ENCODE results near the gene XRCC6.
"Not testable (repeated sequence)": the region's sequence is repeated elsewhere in the genome, so short reads cannot be mapped to it uniquely, and the experiment has no call there.

Gene XRCC6

DNA sequence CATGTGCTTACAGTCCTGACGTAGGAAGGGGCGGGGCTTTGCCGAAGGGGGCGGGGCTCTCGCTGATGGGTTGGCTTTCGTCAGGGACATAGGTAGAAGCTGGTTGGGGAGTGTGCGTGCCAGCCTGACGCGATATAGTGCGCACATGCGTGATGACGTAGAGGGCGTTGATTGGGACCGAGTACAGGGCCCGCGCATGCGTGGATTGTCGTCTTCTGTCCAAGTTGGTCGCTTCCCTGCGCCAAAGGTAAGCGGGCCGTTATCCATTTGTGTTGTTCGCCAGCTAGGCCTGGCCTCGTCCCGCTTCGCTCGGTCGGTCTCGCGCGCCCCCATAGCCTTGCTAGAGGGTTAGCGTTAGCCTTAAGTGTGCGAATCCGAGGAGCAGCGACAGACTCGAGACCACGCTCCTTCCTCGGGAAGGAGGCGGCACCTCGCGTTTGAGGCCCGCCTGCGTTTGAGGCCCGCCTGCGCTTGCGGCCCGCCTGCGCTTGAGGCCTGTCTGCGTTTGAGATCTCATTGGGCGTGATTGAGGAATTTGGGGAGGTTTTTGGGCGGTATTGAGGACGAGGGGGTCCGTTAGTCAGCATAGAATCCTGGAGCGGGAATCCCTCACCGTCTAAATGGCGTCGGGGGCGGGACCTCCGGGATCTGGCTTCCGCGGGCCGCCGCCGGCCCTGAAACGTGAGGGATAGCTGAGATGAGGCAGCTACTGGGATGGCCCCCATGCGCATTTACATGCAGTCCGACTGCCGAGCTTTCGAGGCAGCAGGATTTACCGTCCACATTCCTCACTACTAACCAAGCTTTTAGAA is at the start of gene XRCC6:
TSS of gene XRCC6 (plus strand) at position 197 of the 812 bp plus-strand sequence. CDS start 710 bp downstream, outside the sequence.
- peak; percentile 99 for DNase-seq (ENCODE audit: low spot score)

GRCh38 chr22:41571786-41572185 is 49.3 kb upstream of the XRCC6 start:
- no peak for DNase-seq (ENCODE audit: low spot score)

GRCh38 chr22:41572305-41572704 is 48.8 kb upstream of the XRCC6 start:
- DNase-seq (ENCODE audit: low spot score), result not testable (repeated sequence)

- no peak for DNase-seq (ENCODE audit: low spot score)
Observed at GRCh38 chr22:41573677-41574076, 47.4 kb upstream of the XRCC6 start.

DNA sequence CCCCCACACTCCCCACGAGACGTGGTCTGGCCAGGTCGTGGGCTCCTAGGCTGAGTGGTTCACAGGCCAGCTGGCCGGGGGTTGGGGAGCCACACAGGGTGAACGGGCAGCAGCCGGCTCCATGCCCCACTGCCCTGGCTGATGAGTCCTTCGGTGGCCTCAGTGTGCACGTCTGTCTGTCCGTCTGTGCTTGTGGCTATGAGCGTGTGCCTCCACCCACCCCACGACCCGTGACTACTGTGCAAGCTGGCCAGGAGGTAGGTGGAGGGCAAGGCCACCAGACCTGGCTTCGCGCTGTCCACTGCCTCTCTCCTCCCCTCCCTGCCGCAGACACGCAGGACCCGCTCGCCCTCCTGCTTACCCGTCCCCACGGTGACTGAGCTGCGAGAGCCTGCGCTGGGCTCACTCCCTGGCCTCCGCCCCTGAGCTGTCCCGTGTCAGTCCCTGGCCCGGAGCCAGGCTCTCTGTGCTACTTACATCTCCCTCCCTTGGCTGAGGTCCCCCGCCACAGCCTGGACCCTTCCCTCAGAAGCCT is 46.2 kb upstream of the XRCC6 start:
- no peak for DNase-seq (ENCODE audit: low spot score)

GRCh38 chr22:41575533-41575932 is 45.6 kb upstream of the XRCC6 start:
- DNase-seq (ENCODE audit: low spot score), result no peak

- peak; percentile 87 for DNase-seq (ENCODE audit: low spot score)
Observed at GRCh38 chr22:41576877-41577276, 44.2 kb upstream of the XRCC6 start.

DNA sequence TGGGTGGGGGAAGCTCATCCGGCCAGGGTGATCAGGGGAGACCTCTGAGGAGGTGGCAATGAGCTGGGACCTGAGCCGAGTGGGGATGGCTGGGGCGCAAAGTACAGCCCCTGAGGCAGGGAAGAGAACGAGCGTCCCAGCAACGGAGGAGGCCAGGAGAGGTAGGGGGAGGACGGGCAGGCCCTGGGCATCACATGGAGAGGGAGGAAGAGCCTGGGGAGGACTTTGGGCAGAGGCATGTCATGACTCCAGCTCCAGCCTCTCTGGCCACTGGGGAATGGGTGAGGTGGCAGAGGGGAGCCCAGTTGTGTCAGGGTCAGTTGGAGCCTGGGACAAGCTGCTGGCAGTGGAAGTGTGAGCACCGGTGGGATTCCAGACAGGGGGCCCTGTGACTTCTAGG is 43.0 kb upstream of the XRCC6 start:
- DNase-seq (ENCODE audit: low spot score), result no peak

DNA sequence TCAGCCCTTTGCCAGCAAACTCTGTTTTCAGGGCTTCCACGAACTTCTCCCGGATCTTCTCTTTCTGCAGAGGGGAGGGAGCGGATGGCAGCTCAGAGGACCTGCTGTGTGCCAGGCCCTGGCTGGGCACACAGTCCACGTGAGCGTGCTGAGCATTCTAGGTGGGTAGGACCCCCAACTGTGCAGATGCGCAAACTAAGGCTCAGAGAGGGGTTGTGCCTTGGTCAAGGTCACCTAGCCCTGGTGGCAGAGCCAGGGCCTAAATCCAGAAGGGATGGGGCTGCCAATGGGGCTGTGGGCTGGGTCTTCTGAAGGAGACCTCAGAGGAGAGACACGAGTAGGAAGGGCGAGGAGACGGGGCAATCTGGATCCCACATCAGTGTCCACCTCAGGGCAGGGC is 42.3 kb upstream of the XRCC6 start:
- no peak for DNase-seq (ENCODE audit: low spot score)

DNA sequence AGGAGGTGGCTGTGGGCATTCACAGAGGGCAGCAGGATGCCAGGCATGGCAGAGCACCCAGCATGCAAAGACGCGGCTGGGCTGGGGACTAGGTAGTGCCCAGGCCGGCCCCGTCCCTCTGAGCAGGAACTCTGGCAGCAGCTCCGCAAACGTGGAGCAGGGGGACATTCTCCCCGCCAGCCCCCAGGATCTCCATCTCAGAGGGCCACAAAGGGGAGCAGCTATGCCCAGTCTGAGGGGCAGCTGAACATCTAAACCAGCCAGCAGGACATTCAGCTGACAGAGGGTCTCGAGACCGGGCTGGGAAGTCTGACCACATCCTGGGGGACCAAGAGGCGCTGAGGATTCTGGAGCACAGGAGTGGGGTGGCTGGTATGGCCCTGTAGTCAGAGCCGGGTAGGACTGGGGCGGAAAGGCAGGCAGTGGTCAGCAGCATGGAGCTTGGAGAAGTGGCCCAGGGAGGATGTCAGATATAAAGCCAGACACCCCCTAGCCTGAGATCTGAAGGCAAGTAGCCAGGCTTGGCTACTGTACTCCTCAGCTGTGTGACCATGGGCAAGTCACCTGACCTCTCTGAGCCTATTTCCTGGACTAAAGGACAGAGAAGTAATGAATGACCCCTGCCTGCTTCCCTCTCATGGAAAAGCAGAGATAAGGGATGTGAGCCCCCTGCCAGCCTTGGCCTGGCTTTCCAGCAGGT is 41.6 kb upstream of the XRCC6 start:
- DNase-seq (ENCODE audit: low spot score), result no peak

- DNase-seq (ENCODE audit: low spot score), result no peak
Observed at GRCh38 chr22:41579997-41580355, 41.1 kb upstream of the XRCC6 start.

DNA sequence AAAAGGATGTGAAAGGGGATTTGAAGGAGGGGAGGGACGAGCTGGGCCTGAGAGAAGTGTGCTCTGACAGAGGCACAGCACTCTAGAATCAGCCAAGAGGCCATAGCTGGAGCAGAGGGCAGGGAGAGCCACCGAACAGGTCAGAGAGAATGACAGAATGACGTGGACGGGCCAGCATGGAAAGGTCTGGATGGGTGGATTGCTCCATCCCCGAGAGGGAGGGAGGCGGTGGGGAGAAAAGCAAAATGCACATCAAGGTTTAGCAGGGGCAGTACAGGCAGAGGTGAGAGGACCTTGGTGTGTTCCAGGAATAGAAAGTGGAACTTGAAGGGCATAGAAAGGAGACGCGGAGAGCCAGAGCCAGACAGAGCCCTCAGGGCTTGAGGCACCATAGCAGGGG is 38.4 kb upstream of the XRCC6 start:
- no peak for DNase-seq (ENCODE audit: low spot score)

GRCh38 chr22:41584881-41585280 is 36.2 kb upstream of the XRCC6 start:
- no peak for DNase-seq (ENCODE audit: low spot score)

DNA sequence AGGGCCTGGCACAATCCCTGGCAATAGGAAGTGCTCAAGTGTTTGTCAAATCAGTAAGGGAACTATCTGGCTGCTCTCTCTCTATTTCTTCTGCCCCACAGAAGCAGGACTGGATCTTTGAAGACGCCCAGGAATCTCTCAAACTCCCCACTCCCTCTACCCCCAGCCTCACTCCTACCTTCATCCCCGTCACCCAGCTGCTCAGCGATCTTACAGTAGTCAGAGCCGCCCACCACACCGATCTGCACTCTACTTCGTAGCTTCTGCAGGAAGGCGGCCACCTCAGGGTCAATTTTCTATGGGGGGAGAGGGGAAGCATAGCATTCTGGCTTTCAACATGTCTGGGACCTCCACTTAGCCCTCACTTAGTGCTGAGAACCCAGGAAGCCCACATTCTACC is 35.2 kb upstream of the XRCC6 start:
- no peak for DNase-seq (ENCODE audit: low spot score)

DNA sequence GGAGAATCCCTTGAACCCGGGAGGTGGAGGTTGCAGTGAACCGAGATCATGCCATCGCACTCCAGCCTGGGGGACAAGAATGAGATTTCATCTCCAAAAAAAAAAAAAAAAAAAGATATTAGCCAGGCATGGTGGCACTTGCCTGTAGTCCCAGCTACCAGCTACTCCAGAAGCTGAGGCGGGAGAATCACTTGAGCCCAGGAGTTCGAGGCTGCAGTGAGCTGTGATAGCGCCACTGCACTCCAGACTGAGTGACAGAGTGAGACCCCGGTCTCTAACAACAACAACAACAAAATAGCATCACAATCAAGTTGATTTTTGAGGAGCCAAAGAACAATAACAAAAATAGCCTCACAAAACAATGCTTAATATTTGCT is 33.8 kb upstream of the XRCC6 start:
- DNase-seq (ENCODE audit: low spot score), result no peak

DNA sequence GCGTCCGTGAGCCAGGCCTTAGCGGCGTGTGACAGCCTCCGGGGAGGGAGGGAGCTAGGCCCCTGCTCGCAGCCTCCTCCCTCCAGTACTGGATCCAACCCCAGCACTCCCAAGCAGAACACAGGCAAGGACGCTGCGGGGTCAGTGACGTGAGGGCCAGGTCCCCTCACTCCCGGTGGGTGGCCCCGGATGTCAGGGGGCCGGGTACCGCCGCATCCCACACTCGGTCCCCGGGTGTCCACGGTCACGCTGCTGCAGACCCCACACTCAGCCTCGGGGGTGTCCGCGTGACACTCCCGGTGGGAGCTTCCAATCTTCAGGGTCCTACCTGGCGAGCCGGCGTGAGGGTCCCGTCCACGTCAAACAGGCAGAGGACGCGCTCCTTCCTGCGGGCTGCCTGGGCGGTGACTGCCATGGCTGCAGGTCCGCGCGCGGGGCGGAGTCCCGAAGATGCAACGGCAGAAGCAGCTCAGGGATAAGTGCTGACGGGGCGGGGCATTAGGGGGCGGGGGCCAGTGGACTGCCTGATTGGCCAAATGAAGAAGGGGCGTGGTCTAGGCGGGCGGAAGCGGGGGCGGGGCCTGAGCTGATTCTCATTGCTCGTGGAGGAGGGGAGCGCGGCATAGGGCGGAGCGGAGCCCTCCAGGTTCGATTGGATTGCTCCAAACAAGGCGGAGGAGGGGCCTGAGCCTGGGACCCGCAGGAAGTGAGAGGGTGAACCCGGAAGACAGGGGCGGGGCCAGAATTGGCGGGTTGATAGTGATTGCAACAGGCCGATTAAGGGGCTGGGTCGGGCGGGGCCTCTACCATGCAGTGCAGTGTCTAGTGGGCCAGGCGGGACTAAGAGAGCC is 31.5 kb upstream of the XRCC6 start, which contains the start of gene PMM1:
TSS of gene PMM1 (minus strand) at position 450 of the 851 bp plus-strand sequence. CDS start at position 415, 35 bp downstream.
- DNase-seq (ENCODE audit: low spot score), result peak; percentile 100

DNA sequence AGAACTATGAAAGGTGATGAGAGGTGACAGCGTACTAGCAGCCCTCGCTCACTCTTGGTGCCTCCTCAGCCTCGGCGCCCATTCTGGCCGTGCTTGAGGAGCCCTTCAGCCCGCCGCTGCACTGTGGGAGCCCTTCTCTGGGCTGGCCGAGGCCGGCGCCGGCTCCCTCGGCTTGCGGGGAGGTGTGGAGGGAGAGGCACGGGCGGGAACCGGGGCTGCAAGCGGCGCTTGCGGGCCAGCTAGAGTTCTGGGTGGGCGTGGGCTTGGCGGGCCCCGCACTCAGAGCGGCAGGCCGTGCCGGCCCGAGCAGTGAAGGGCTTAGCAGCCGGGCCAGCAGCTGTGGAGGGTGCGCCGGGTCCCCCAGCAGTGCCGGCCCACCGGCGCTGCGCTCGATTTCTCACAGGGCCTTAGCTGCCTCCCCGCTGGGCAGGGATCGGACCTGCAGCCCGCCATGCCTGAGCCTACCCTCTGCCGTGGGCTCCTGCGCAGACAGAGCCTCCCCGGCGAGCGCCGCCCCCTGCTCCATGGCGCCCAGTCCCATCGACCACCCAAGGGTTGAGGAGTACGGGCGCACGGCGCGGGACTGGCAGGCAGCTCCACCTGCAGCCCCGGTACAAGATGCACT is 27.6 kb upstream of the XRCC6 start:
- DNase-seq (ENCODE audit: low spot score), result not testable (repeated sequence)

GRCh38 chr22:41595703-41596102 is 25.4 kb upstream of the XRCC6 start:
- no peak for DNase-seq (ENCODE audit: low spot score)

DNA sequence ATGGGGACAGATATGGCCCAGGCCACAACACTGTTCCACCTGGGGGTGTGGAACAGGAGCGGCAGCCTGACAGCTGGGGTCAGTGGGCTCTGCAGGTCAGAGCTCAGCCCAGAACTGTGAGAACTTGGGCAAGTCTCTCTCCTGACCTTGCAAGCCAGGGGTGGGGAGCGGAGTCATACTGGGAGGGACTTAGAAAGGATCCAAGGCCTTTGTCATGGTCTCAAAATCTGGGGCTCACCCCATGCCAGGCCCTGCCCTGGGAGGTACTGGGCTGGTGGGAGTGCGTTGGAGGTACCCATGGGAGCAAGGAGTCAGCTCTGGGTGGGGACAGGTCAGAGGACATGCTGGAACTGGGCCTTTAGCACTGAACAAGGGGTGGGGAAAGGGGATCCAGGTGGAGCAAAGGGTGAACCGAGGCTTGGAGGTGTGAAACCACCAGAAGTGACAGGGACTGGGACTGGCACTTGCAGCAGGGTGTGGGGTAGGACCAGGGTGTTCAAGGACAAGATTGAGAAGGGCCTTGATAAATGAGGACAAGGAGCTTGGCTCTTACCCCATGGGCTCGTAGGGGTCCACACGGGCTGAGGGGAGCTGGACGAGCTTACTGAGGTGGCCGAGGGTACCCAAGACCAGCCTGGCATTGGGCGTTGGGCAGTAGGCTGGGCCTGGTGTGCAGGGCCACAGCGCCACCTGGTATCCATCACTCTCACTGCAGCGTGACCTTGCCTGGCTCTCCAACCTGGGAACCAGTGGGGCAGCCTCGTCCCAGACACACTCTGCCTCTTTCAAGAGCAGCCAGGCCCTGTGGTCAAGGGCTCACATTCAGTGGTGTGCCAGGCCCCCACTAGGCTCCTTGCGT is 24.1 kb upstream of the XRCC6 start:
- peak; percentile 53 for DNase-seq (ENCODE audit: low spot score)

- DNase-seq (ENCODE audit: low spot score), result no peak
Observed at GRCh38 chr22:41597635-41597953, 23.5 kb upstream of the XRCC6 start.

DNA sequence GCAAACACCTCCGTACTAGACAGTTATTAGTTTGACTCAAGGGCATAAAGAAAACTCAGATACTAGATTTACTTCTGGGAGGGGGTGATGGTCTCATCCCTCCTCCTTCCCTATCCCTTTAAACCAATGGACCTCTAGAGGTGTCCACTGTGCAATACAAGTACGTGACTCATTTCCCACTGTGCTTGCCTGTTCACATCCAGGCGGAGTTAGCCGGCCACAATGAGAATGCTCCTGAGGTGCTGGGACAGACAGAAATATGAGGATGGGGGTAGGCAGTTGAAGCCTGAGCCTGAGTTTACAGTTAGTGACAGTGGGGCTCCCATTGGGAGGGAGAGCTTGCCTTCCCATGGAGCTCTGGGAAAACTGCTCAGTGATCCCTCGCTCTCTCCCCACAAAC is 23.0 kb upstream of the XRCC6 start:
- DNase-seq (ENCODE audit: low spot score), result no peak

All from NAMALWA (cell line).